WTC11 (cell line): Measurements from ENCODE around the gene ALPK1. TPM values are rescaled to one million over a fixed set of nuclear protein-coding genes. Genes with fewer than 3 reads are reported as not detected.

Source experiments
- ATAC-seq: fragments of 200-7000 bp; cut with Tn5 transposase; 2 replicates; pipeline ENCODE4 v1.10.0; 2021; ENCODE audit warnings: mild to moderate bottlenecking, moderate library complexity
- CTCF ChIA-PET: fragments of 300-600 bp; sonication (Branson Sonifier 250); formaldehyde crosslinking; loops from one replicate; lab custom pipeline; 2021; ENCODE audit warnings: antibody characterized with exemption; lab: Charles Lee
- POLR2A ChIA-PET: fragments of 350-600 bp; sonication (Branson Sonifier 250); formaldehyde crosslinking; loops from one replicate; lab custom pipeline; 2021; ENCODE audit warnings: antibody characterized with exemption; lab: Charles Lee
- DNase-seq: peaks from one replicate; pipeline ENCODE4 v3.0.0; 2021; ENCODE audit warnings: low spot score
- H3K27ac Mint-ChIP-seq: 2 replicates; pipeline ENCODE4 v1.8.0; 2021; ENCODE audit warnings: mixed read lengths
- H3K27me3 Mint-ChIP-seq: 2 replicates; pipeline ENCODE4 v1.8.0; 2021; ENCODE audit warnings: low read depth, mild to moderate bottlenecking, moderate library complexity, mixed read lengths
- H3K36me3 Mint-ChIP-seq: 2 replicates; pipeline ENCODE4 v1.8.0; 2021; ENCODE audit warnings: mixed read lengths
- H3K4me1 Mint-ChIP-seq: 2 replicates; pipeline ENCODE4 v1.8.0; 2022; ENCODE audit warnings: mixed read lengths
- H3K4me3 Mint-ChIP-seq: 2 replicates; pipeline ENCODE4 v1.8.0; 2021; ENCODE audit warnings: mild to moderate bottlenecking, moderate library complexity, mixed read lengths
- H3K9me3 Mint-ChIP-seq: 2 replicates; pipeline ENCODE4 v1.8.0; 2021; ENCODE audit warnings: mixed read lengths
- EMX1 ChIP-seq: fragments of 250-450 bp; sonication (Bioruptor Pico); IDR thresholded peaks from 2 replicates; pipeline ENCODE4 v1.8.0; 2021; ENCODE audit warnings: mild to moderate bottlenecking
- FOXK1 ChIP-seq: sonication (generic); formaldehyde crosslinking; IDR thresholded peaks from 2 replicates; pipeline ENCODE4 v1.8.0; 2022; ENCODE audit warnings: mild to moderate bottlenecking, moderate library complexity, missing genetic modification reagents
- GTF2I ChIP-seq: fragments of 250-450 bp; sonication (Bioruptor Pico); conservative IDR thresholded peaks from 2 replicates; pipeline ENCODE4 v1.4.0; 2021; ENCODE audit warnings: mild to moderate bottlenecking
- IRF2 ChIP-seq: sonication (generic); formaldehyde crosslinking; IDR thresholded peaks from 2 replicates; pipeline ENCODE4 v1.8.0; 2022; ENCODE audit warnings: low read depth, missing genetic modification reagents, borderline replicate concordance
- JAZF1 ChIP-seq: fragments of 250-450 bp; sonication (Bioruptor Pico); IDR thresholded peaks from 2 replicates; pipeline ENCODE4 v1.9.0; 2021; ENCODE audit warnings: moderate library complexity, mild to moderate bottlenecking, inconsistent platforms
- NFYB ChIP-seq: sonication (generic); formaldehyde crosslinking; conservative IDR thresholded peaks from 2 replicates; pipeline ENCODE4 v1.8.0; 2022; ENCODE audit warnings: low read depth, missing genetic modification reagents
- PRRX2 ChIP-seq: fragments of 250-450 bp; sonication (Bioruptor Pico); IDR thresholded peaks from 2 replicates; pipeline ENCODE4 v1.8.0; 2021; ENCODE audit warnings: mild to moderate bottlenecking
- RELA ChIP-seq: sonication (generic); formaldehyde crosslinking; IDR thresholded peaks from 2 replicates; pipeline ENCODE4 v1.8.1; 2022; ENCODE audit warnings: missing genetic modification reagents, mild to moderate bottlenecking, borderline replicate concordance
- SMAD4 ChIP-seq: sonication (generic); formaldehyde crosslinking; IDR thresholded peaks from 2 replicates; pipeline ENCODE4 v1.8.0; 2022; ENCODE audit warnings: mild to moderate bottlenecking, missing genetic modification reagents
- ZNF263 ChIP-seq: sonication (generic); formaldehyde crosslinking; IDR thresholded peaks from 2 replicates; pipeline ENCODE4 v1.8.1; 2022; ENCODE audit warnings: low read depth, mild to moderate bottlenecking, moderate library complexity, missing genetic modification reagents
- ZNF396 ChIP-seq: fragments of 250-450 bp; sonication (Bioruptor Pico); IDR thresholded peaks from 2 replicates; pipeline ENCODE4 v1.8.0; 2021; ENCODE audit warnings: mild to moderate bottlenecking, moderate library complexity, borderline replicate concordance
- total RNA-seq: library from RNA; stranded (reverse); gene quantifications from 3 replicates; pipeline ENCODE4 v1.2.3, GENCODE V29; 2021
- TF ChIP-seq, protein P1 (sequence below): fragments of 200-600 bp; IDR thresholded peaks from 2 replicates; pipeline ENCODE4 v1.8.0; 2022; ENCODE audit warnings: antibody characterized with exemption
- TF ChIP-seq, protein P2 (sequence below): sonication (generic); formaldehyde crosslinking; IDR thresholded peaks from 2 replicates; pipeline ENCODE4 v1.8.0; 2022; ENCODE audit warnings: mild to moderate bottlenecking, missing genetic modification reagents
- TF ChIP-seq, protein P3 (sequence below): fragments of 250-450 bp; sonication (Bioruptor Pico); IDR thresholded peaks from 2 replicates; pipeline ENCODE4 v1.9.0; 2021; ENCODE audit warnings: mild to moderate bottlenecking
- TF ChIP-seq, protein P4 (sequence below): sonication (generic); formaldehyde crosslinking; IDR thresholded peaks from 2 replicates; pipeline ENCODE4 v1.8.1; 2023; ENCODE audit warnings: mild to moderate bottlenecking, missing genetic modification reagents, moderate library complexity
- TF ChIP-seq, protein P5 (sequence below): sonication (generic); formaldehyde crosslinking; IDR thresholded peaks from 2 replicates; pipeline ENCODE4 v1.8.1; 2022; ENCODE audit warnings: mild to moderate bottlenecking, missing genetic modification reagents, moderate library complexity, borderline replicate concordance

The ALPK1 gene
- total RNA-seq, 1 experiment from 2014 or later, result 0.50 TPM

DNA sequence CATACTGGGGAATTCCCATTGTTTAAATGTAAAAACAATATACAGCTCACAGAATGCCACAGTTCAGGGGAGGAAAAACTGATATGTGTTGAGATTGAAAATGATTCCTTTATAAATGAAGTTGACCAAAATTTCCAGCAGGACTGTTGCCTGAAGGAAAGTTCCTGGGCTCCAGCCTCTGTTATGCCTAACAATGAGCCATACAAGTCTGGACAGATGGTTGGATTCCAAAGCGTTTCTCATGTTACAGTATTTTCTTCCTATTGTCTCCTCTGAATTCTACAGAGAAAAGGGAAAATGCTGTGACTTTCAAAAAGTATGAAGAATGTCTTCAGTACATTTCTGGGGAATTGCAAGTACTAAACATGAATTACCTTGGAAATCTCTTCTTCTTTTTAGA, 73.3 kb downstream of the ALPK1 start:
- no peak overlapping the region for H3K4me3 Mint-ChIP-seq
- 0 out of 2 replicates have a peak, but pooled peaks cover 5% of the 10 kb centered on the region for H3K4me1 Mint-ChIP-seq
- DNase-seq (no peak), ATAC-seq (no peak)
- CTCF ChIA-PET, result interaction anchor here (1.2 kb wide), 1 partner anchor 154 kb away, joined by 5 read pairs; no protein-coding TSS in a partner anchor
- no peak for TF ChIP-seq FOXK1 (CRISPR knock-in tag)
- TF ChIP-seq RELA (CRISPR knock-in tag), result no peak
- TF ChIP-seq JAZF1 (CRISPR knock-in tag), result no peak
- TF ChIP-seq, all 79 proteins: peak for 0
- Mint-ChIP-seq H3K27me3 (no peaks in the 10 kb centered on the region), H3K36me3 (no peaks in the 10 kb centered on the region; the same call in 1 of the 2 replicates), H3K27ac (no peak overlapping the region), H3K9me3 (peaks cover 18% of the 10 kb centered on the region; the same call in 1 of the 2 replicates)
- POLR2A ChIA-PET, result interaction anchor here (0.8 kb wide), 1 partner anchor 9 kb away, joined by 3 read pairs; no protein-coding TSS in a partner anchor

DNA sequence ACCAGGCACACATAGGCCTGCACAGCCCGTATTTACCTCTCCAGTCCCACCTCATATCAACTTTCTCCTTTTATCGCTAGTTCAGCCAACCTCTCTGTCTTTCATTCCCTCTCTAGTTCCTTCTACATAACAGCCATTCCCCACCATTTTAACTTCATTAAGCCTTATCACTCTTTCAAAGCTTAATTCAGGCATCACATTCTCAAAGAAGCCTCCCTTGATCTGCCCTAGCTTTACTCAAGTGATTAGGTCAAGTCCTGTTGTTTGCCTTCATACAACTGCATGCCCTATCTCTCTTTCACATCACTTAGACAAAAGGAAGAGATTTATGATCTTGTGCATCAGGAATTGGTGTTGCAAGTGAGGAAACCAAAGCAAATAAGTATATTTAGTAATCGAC, 74.2 kb downstream of the ALPK1 start:
- H3K9me3 Mint-ChIP-seq, result peaks cover 12% of the 10 kb centered on the region; the same call in 1 of the 2 replicates
- CTCF ChIA-PET, result no interaction called here
- no peak overlapping the region for H3K27ac Mint-ChIP-seq

DNA sequence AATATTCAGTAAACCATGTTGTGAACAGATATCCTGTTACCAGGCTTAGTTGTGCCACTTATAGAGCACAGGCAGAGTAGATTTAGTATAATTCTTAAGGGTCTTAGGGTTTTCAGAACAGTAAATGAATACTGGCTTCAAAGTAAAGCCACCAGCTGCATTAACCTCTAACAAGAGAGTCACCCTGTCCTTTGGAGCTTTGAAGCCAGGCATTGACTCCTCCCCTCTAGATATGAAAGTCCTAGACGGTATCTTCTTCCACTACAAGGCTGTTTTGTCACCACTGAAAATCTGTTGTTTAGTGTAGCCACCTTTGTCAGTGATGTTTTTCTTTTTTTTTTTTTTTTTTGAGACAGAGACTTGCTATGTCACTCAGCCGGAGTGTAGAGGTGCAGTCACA, 77.7 kb downstream of the ALPK1 start:
- ATAC-seq (no peak), DNase-seq (no peak)
- CTCF ChIA-PET, result interaction anchor here (0.7 to 1.6 kb wide), 2 partner anchors 19 to 29 kb away, joined by 3 to 4 read pairs; no protein-coding TSS in a partner anchor
- no peak overlapping the region for H3K27ac Mint-ChIP-seq
- H3K27me3 Mint-ChIP-seq, result peaks cover 26% of the 10 kb centered on the region
- H3K4me1 Mint-ChIP-seq, result peaks cover 13% of the 10 kb centered on the region
- TF ChIP-seq ZNF396 (no peak), EMX1 (CRISPR knock-in tag) (no peak), ZNF263 (CRISPR knock-in tag) (no peak), PRRX2 (CRISPR knock-in tag) (no peak), NFYB (CRISPR knock-in tag) (no peak), RELA (CRISPR knock-in tag) (no peak)
- TF ChIP-seq, protein P1, sequence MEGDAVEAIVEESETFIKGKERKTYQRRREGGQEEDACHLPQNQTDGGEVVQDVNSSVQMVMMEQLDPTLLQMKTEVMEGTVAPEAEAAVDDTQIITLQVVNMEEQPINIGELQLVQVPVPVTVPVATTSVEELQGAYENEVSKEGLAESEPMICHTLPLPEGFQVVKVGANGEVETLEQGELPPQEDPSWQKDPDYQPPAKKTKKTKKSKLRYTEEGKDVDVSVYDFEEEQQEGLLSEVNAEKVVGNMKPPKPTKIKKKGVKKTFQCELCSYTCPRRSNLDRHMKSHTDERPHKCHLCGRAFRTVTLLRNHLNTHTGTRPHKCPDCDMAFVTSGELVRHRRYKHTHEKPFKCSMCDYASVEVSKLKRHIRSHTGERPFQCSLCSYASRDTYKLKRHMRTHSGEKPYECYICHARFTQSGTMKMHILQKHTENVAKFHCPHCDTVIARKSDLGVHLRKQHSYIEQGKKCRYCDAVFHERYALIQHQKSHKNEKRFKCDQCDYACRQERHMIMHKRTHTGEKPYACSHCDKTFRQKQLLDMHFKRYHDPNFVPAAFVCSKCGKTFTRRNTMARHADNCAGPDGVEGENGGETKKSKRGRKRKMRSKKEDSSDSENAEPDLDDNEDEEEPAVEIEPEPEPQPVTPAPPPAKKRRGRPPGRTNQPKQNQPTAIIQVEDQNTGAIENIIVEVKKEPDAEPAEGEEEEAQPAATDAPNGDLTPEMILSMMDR, result no peak
- H3K36me3 Mint-ChIP-seq, result no peaks in the 10 kb centered on the region
- no peaks in the 10 kb centered on the region; the same call in 1 of the 2 replicates for H3K9me3 Mint-ChIP-seq
- POLR2A ChIA-PET, result interaction anchor here (0.6 kb wide), 1 partner anchor 511 kb away, joined by 4 read pairs; no protein-coding TSS in a partner anchor
- H3K4me3 Mint-ChIP-seq, result no peak overlapping the region

More for the DNA sequence above, 74.2 kb downstream of the ALPK1 start:
- ATAC-seq (no peak), DNase-seq (no peak)
- Mint-ChIP-seq H3K4me3 (no peak overlapping the region), H3K27me3 (no peaks in the 10 kb centered on the region), H3K36me3 (no peaks in the 10 kb centered on the region; the same call in 1 of the 2 replicates), H3K4me1 (0 out of 2 replicates have a peak, but pooled peaks cover 5% of the 10 kb centered on the region)
- TF ChIP-seq, protein P2, sequence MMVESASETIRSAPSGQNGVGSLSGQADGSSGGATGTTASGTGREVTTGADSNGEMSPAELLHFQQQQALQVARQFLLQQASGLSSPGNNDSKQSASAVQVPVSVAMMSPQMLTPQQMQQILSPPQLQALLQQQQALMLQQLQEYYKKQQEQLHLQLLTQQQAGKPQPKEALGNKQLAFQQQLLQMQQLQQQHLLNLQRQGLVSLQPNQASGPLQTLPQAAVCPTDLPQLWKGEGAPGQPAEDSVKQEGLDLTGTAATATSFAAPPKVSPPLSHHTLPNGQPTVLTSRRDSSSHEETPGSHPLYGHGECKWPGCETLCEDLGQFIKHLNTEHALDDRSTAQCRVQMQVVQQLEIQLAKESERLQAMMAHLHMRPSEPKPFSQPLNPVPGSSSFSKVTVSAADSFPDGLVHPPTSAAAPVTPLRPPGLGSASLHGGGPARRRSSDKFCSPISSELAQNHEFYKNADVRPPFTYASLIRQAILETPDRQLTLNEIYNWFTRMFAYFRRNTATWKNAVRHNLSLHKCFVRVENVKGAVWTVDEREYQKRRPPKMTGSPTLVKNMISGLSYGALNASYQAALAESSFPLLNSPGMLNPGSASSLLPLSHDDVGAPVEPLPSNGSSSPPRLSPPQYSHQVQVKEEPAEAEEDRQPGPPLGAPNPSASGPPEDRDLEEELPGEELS, result no peak
- TF ChIP-seq, protein P3, sequence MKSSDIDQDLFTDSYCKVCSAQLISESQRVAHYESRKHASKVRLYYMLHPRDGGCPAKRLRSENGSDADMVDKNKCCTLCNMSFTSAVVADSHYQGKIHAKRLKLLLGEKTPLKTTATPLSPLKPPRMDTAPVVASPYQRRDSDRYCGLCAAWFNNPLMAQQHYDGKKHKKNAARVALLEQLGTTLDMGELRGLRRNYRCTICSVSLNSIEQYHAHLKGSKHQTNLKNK (CRISPR knock-in tag), result no peak
- no peak for TF ChIP-seq SMAD4 (CRISPR knock-in tag)
- TF ChIP-seq, protein P4, sequence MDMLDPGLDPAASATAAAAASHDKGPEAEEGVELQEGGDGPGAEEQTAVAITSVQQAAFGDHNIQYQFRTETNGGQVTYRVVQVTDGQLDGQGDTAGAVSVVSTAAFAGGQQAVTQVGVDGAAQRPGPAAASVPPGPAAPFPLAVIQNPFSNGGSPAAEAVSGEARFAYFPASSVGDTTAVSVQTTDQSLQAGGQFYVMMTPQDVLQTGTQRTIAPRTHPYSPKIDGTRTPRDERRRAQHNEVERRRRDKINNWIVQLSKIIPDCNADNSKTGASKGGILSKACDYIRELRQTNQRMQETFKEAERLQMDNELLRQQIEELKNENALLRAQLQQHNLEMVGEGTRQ (CRISPR knock-in tag), result no peak
- no peak for TF ChIP-seq IRF2
- no peak for TF ChIP-seq GTF2I (CRISPR knock-in tag)
- TF ChIP-seq, protein P5, sequence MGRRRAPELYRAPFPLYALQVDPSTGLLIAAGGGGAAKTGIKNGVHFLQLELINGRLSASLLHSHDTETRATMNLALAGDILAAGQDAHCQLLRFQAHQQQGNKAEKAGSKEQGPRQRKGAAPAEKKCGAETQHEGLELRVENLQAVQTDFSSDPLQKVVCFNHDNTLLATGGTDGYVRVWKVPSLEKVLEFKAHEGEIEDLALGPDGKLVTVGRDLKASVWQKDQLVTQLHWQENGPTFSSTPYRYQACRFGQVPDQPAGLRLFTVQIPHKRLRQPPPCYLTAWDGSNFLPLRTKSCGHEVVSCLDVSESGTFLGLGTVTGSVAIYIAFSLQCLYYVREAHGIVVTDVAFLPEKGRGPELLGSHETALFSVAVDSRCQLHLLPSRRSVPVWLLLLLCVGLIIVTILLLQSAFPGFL, result no peak
- POLR2A ChIA-PET, result no interaction called here
